ENCODE data around the gene AFF2. TPM values are rescaled to one million over a fixed set of nuclear protein-coding genes. Genes with fewer than 3 reads are reported as not detected.

AFF2 gene
- total RNA-seq, 2 donors from 2014 or later, result 0.89 to 3.2 TPM

DNA sequence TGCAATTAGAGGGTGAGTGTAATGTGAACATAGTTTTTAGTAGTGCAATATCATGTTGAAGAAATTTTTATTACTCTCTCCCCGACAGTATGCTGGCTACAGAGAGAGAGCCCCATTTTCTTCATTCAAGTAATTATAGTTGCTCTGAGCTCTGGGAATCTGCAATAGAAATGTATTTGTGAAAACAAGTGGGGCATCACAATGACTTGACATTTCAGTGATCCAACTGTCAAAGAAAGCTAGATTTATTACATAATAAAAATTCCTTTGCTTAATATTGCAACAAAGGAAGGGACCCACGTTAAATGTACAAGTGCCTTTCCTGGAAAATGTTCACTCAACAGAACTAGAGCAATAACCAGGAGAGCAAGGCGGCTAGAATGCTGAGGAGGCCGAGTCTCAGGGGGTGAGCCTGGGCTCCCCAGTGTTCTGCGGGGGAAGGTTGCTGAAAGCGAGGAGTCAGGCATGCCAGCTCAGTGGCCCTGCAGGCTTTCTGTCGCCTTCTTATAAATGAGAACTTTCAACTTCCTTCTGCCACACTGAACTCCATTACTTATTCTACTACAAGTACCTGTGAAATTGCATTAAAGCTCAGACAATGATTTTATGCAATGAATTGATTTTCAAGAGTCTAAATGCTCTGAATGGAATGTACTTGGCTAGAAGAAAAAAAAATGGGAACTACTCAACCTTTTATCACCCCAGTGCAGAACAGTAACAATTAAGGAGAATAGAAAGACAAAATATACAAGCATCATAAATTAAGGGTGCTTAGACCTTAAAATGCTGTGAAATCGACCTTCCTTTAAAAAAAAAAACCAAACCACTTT is 476.4 kb downstream of the AFF2 start:
- no peak for DNase-seq (ENCODE audit: low spot score)
- no peak for TF ChIP-seq CTCF (IDR thresholded peaks at IDR 0.05)
- Histone ChIP-seq H3K9me3 (no peaks in the 10 kb centered on the region), H3K4me3 (no peak overlapping the region), H3K27ac (no peak overlapping the region), H3K27me3 (no peaks in the 10 kb centered on the region), H3K4me1 (no peaks in the 10 kb centered on the region), H3K36me3 (no peaks in the 10 kb centered on the region)

GRCh38 chrX:148979786-148980185 is 479.4 kb downstream of the AFF2 start:
- Histone ChIP-seq H3K4me3 (no peak overlapping the region), H3K27ac (no peak overlapping the region), H3K9me3 (no peaks in the 10 kb centered on the region), H3K27me3 (no peaks in the 10 kb centered on the region), H3K4me1 (no peaks in the 10 kb centered on the region), H3K36me3 (no peaks in the 10 kb centered on the region)
- DNase-seq (ENCODE audit: low spot score), result no peak
- TF ChIP-seq CTCF (IDR thresholded peaks at IDR 0.05), result no peak

GRCh38 chrX:148984238-148984637 is 483.8 kb downstream of the AFF2 start:
- Histone ChIP-seq H3K4me3 (no peak overlapping the region), H3K27ac (no peak overlapping the region), H3K4me1 (no peaks in the 10 kb centered on the region), H3K27me3 (no peaks in the 10 kb centered on the region), H3K36me3 (no peaks in the 10 kb centered on the region), H3K9me3 (no peaks in the 10 kb centered on the region)
- TF ChIP-seq CTCF (IDR thresholded peaks at IDR 0.05), result no peak
- no peak for DNase-seq (ENCODE audit: low spot score)

- Histone ChIP-seq H3K9me3 (no peaks in the 10 kb centered on the region), H3K27me3 (no peaks in the 10 kb centered on the region), H3K27ac (no peak overlapping the region), H3K4me1 (no peaks in the 10 kb centered on the region), H3K4me3 (no peak overlapping the region), H3K36me3 (no peaks in the 10 kb centered on the region)
- no peak for TF ChIP-seq CTCF (IDR thresholded peaks at IDR 0.05)
- no peak for DNase-seq (ENCODE audit: low spot score)
These were observed 491.1 kb downstream of the AFF2 start for GRCh38 chrX:148991502-148991901.

DNA sequence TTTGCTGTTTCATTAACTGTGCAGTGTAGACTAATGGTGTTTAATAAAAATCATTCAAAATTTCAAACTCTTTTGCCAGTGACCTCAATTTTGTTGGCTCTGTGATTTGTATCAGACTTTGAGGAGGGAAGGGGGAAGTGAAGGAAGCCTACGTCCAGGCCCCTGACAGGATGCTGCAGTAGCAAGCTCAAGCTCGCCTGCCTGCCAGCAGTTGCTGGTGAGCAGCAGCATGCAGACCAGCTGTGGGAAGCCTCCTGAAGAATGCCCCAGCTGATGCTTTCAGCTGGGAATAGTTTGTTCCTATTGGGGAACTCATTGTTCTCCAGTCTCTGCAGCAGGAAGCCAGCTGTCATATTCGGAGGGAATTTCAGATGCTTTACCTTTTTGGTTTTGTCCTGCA is 495.2 kb downstream of the AFF2 start:
- Histone ChIP-seq H3K9me3 (no peaks in the 10 kb centered on the region), H3K36me3 (no peaks in the 10 kb centered on the region), H3K4me1 (no peaks in the 10 kb centered on the region), H3K27ac (no peak overlapping the region), H3K4me3 (no peak overlapping the region), H3K27me3 (no peaks in the 10 kb centered on the region)
- TF ChIP-seq CTCF (IDR thresholded peaks at IDR 0.05), result no peak
- no peak for DNase-seq (ENCODE audit: low spot score)

DNA sequence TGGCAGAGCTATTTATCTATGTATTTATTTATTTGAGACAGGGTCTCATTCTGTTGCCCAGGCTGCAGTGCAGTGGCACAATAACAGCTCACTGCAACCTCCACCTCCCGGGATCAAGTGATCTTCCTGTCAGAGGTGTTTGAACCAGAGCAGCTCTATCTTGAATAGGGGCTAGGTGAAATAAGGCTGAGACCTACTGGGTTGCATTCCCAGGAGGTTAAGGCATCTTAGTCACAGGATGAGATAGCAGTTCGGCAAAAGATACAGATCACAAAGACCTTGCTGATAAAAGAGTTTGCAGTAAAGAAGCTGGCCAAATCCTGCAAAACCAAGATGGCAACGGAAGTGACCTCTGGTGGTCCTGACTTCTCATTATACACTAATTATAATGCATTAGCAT is 501.9 kb downstream of the AFF2 start:
- H3K27ac ChIP-seq, result no peak overlapping the region
- no peaks in the 10 kb centered on the region for H3K4me1 ChIP-seq
- H3K36me3 ChIP-seq, result no peaks in the 10 kb centered on the region
- H3K4me3 ChIP-seq, result no peak overlapping the region
- no peaks in the 10 kb centered on the region for H3K9me3 ChIP-seq
- no peak for TF ChIP-seq CTCF (IDR thresholded peaks at IDR 0.05)
- H3K27me3 ChIP-seq, result no peaks in the 10 kb centered on the region
- no peak for DNase-seq (ENCODE audit: low spot score)

Data from right atrium auricular region (tissue), 2 donors.